MM.1S (cell line): ENCODE measurements around the gene REG3G.

Source experiments
- DNase-seq: peaks from one replicate; pipeline ENCODE4 v3.0.0-alpha.2; 2015
- H2AFZ ChIP-seq: fragments of 300-600 bp; sonication (generic); 2 replicates; pipeline ENCODE4 v1.6.0; 2016; ENCODE audit warnings: antibody characterized with exemption, low read length
- H3F3A ChIP-seq: fragments of 300-600 bp; sonication (generic); 2 replicates; pipeline ENCODE4 v1.6.1; 2016; ENCODE audit warnings: mild to moderate bottlenecking, antibody characterized with exemption, low read length, moderate library complexity, mixed read lengths; ENCODE audit not compliant: insufficient read depth
- H3K27ac ChIP-seq: fragments of 300-600 bp; sonication (generic); 2 replicates; pipeline ENCODE4 v1.5.1; 2016; ENCODE audit warnings: mild to moderate bottlenecking, low read length
- H3K27me3 ChIP-seq: fragments of 300-600 bp; sonication (generic); replicated peaks from 2 replicates; pipeline ENCODE4 v1.6.0; 2016; ENCODE audit warnings: low read length; ENCODE audit not compliant: insufficient read depth
- H3K36me3 ChIP-seq: fragments of 300-600 bp; sonication (generic); replicated peaks from 2 replicates; pipeline ENCODE4 v1.6.1; 2016; ENCODE audit warnings: mild to moderate bottlenecking, low read length, mixed read lengths; ENCODE audit not compliant: insufficient read depth
- H3K4me1 ChIP-seq: fragments of 300-600 bp; sonication (generic); 2 replicates; pipeline ENCODE4 v1.6.1; 2016; ENCODE audit warnings: low read length, mixed read lengths
- H3K4me2 ChIP-seq: fragments of 300-600 bp; sonication (generic); 2 replicates; pipeline ENCODE4 v1.6.0; 2016; ENCODE audit warnings: low read depth, low read length
- H3K4me3 ChIP-seq: fragments of 300-600 bp; sonication (generic); 2 replicates; pipeline ENCODE4 v1.5.1; 2016; ENCODE audit warnings: low read length, mixed read lengths
- H3K79me2 ChIP-seq: fragments of 300-600 bp; sonication (generic); 2 replicates; pipeline ENCODE4 v1.6.1; 2016; ENCODE audit warnings: mixed run types, low read length, mixed read lengths
- H3K9ac ChIP-seq: fragments of 300-600 bp; sonication (generic); 2 replicates; pipeline ENCODE4 v1.6.1; 2016; ENCODE audit warnings: low read length, mixed read lengths
- H3K9me2 ChIP-seq: fragments of 300-600 bp; sonication (generic); replicated peaks from 2 replicates; pipeline ENCODE4 v1.6.1; 2016; ENCODE audit warnings: mild to moderate bottlenecking, low read length, mixed read lengths; ENCODE audit not compliant: insufficient read depth
- H3K9me3 ChIP-seq: fragments of 300-600 bp; sonication (generic); replicated peaks from 2 replicates; pipeline ENCODE4 v1.6.1; 2016; ENCODE audit warnings: mild to moderate bottlenecking, low read length, mixed read lengths; ENCODE audit not compliant: insufficient read depth
- H4K20me1 ChIP-seq: fragments of 300-600 bp; sonication (generic); 2 replicates; pipeline ENCODE4 v1.6.1; 2016; ENCODE audit warnings: mild to moderate bottlenecking, low read length, moderate library complexity, mixed read lengths; ENCODE audit not compliant: insufficient read depth
- EZH2 ChIP-seq: fragments of 300-600 bp; sonication (generic); optimal IDR thresholded peaks from 2 replicates; pipeline ENCODE3; 2017; ENCODE audit warnings: low read depth, mild to moderate bottlenecking, antibody characterized with exemption, low read length, mixed read lengths
- EZH2phosphoT487 ChIP-seq: fragments of 300-600 bp; sonication (generic); IDR thresholded peaks from 2 replicates; pipeline ENCODE4 v1.6.1; 2018; ENCODE audit warnings: antibody characterized with exemption, low read length
- TF ChIP-seq, protein P1 (sequence below): fragments of 300-600 bp; sonication (generic); IDR thresholded peaks from 2 replicates; pipeline ENCODE4 v1.5.1; 2016; ENCODE audit warnings: antibody characterized with exemption, low read length, mixed read lengths

Gene REG3G

GRCh38 chr2:79005216-79005615, 20.3 kb upstream of the REG3G start:
- no peaks in the 10 kb centered on the region for H3K9me3 ChIP-seq
- no peak overlapping the region for H3K4me2 ChIP-seq
- no peak for DNase-seq
- no peak overlapping the region for H2AFZ ChIP-seq
- H3K27me3 ChIP-seq = no peaks in the 10 kb centered on the region
- no peaks in the 10 kb centered on the region for H3K4me1 ChIP-seq
- H3K9me2 ChIP-seq = no peaks in the 10 kb centered on the region
- H3K36me3 ChIP-seq = no peaks in the 10 kb centered on the region
- H3K79me2 ChIP-seq = no peaks in the 10 kb centered on the region
- H3K9ac ChIP-seq = no peak overlapping the region
- no peak overlapping the region for H3K4me3 ChIP-seq
- no peaks in the 10 kb centered on the region for H3F3A ChIP-seq
- TF ChIP-seq EZH2 (no peak), EZH2phosphoT487 (no peak)
- TF ChIP-seq, protein P1, sequence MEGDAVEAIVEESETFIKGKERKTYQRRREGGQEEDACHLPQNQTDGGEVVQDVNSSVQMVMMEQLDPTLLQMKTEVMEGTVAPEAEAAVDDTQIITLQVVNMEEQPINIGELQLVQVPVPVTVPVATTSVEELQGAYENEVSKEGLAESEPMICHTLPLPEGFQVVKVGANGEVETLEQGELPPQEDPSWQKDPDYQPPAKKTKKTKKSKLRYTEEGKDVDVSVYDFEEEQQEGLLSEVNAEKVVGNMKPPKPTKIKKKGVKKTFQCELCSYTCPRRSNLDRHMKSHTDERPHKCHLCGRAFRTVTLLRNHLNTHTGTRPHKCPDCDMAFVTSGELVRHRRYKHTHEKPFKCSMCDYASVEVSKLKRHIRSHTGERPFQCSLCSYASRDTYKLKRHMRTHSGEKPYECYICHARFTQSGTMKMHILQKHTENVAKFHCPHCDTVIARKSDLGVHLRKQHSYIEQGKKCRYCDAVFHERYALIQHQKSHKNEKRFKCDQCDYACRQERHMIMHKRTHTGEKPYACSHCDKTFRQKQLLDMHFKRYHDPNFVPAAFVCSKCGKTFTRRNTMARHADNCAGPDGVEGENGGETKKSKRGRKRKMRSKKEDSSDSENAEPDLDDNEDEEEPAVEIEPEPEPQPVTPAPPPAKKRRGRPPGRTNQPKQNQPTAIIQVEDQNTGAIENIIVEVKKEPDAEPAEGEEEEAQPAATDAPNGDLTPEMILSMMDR = no peak
- no peak overlapping the region for H3K27ac ChIP-seq
- H4K20me1 ChIP-seq = no peaks in the 10 kb centered on the region

DNA sequence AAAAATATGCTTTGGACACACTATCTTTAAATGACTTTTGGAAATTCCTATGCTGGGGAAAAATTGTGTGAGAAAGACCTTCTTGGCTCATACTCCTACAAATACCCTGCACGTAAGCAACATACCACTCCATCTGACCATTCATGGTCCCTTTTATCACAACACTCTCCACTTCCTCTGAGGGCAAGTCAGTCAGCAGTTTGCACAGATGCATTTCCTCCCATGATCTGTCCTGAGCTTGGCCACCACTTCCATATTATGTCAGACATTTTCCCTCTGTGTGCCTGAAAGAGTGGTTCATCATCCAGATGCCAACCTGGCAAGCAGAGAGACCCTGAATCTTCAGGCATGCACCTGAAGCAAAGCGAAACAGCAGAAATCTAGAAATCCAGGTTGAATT, 16.1 kb upstream of the REG3G start:
- Histone ChIP-seq H4K20me1 (no peaks in the 10 kb centered on the region), H3K9me2 (no peaks in the 10 kb centered on the region), H3F3A (no peaks in the 10 kb centered on the region), H3K79me2 (no peaks in the 10 kb centered on the region), H3K4me2 (no peak overlapping the region), H3K4me3 (no peak overlapping the region), H3K27me3 (no peaks in the 10 kb centered on the region), H2AFZ (no peak overlapping the region), H3K9me3 (no peaks in the 10 kb centered on the region), H3K9ac (no peak overlapping the region), H3K27ac (no peak overlapping the region), H3K36me3 (no peaks in the 10 kb centered on the region), H3K4me1 (no peaks in the 10 kb centered on the region)
- no peak for DNase-seq
- TF ChIP-seq EZH2 (no peak), EZH2phosphoT487 (no peak)
- TF ChIP-seq, protein P1 = no peak

GRCh38 chr2:79011496-79011895, 14.0 kb upstream of the REG3G start:
- Histone ChIP-seq H3K4me2 (no peak overlapping the region), H2AFZ (no peak overlapping the region), H3K27me3 (no peaks in the 10 kb centered on the region), H3K4me1 (no peaks in the 10 kb centered on the region), H3K9me2 (no peaks in the 10 kb centered on the region), H3K4me3 (no peak overlapping the region), H3K79me2 (no peaks in the 10 kb centered on the region), H3K9me3 (no peaks in the 10 kb centered on the region), H3K36me3 (no peaks in the 10 kb centered on the region), H4K20me1 (no peaks in the 10 kb centered on the region), H3K27ac (no peak overlapping the region), H3K9ac (no peak overlapping the region), H3F3A (no peaks in the 10 kb centered on the region)
- DNase-seq = no peak
- TF ChIP-seq EZH2phosphoT487 = no peak
- TF ChIP-seq EZH2 = no peak
- TF ChIP-seq, protein P1 = no peak
